Activated naive CD8-positive, alpha-beta T cell (primary cell): Measurements from ENCODE around the gene PPFIBP1.

Experiments
- H3K27ac Mint-ChIP-seq: one replicate; pipeline ENCODE4 v1.8.0; 2021; ENCODE audit warnings: mixed read lengths
- H3K27me3 Mint-ChIP-seq: one replicate; pipeline ENCODE4 v1.8.0; 2021; ENCODE audit warnings: mixed read lengths
- H3K36me3 Mint-ChIP-seq: one replicate; pipeline ENCODE4 v1.8.0; 2021; ENCODE audit warnings: mixed read lengths
- H3K4me1 Mint-ChIP-seq: one replicate; pipeline ENCODE4 v1.8.0; 2021; ENCODE audit warnings: low read depth, mixed read lengths
- H3K4me3 Mint-ChIP-seq: one replicate; pipeline ENCODE4 v1.8.0; 2021; ENCODE audit warnings: mild to moderate bottlenecking, mixed read lengths
- H3K9me3 Mint-ChIP-seq: one replicate; pipeline ENCODE4 v1.8.0; 2021; ENCODE audit warnings: low read depth, mixed read lengths

Gene PPFIBP1

DNA sequence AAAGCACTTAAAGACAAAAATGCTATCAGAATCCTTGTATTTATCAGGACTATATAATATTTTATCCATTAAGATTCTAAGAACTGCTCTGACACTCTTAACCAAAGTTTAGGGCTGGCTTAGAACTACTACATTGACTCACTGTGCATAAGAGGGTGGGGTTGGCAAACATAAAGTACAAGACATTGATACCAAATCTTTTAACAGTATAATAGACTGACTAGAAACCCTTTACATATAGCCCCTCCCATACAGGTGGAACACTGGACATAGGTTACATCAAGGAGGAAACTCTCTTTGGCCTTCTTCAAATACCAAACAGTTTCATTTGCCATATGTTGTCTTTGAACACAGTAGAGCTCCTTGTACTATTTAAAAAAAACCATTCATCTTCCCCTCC is 156.6 kb downstream of the PPFIBP1 start:
- peaks cover 20% of the 10 kb centered on the region for H3K36me3 Mint-ChIP-seq
- H3K4me3 Mint-ChIP-seq: no peak overlapping the region
- no peaks in the 10 kb centered on the region for H3K27me3 Mint-ChIP-seq
- H3K4me1 Mint-ChIP-seq: no peaks in the 10 kb centered on the region
- no peaks in the 10 kb centered on the region for H3K9me3 Mint-ChIP-seq
- no peak overlapping the region for H3K27ac Mint-ChIP-seq

DNA sequence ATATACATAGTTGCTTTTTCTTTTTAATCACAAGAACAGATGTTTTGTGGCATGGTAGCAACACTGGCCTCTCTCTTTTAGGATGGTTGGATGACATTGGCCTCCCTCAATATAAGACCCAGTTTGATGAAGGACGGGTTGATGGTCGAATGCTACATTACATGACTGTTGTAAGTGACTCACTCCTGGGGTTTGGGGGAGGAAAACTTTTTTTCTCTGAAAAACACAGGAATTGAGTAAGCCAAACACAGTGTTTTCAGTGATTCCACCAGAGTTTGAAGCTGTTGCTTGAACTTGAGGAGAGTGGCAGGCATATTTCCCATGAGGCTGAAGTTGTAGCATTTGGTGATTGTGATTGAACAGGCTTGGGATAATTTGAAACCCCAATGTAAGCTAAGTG is 158.5 kb downstream of the PPFIBP1 start:
- no peaks in the 10 kb centered on the region for H3K9me3 Mint-ChIP-seq
- H3K36me3 Mint-ChIP-seq: peaks cover 14% of the 10 kb centered on the region
- no peaks in the 10 kb centered on the region for H3K27me3 Mint-ChIP-seq
- H3K4me3 Mint-ChIP-seq: no peak overlapping the region
- H3K4me1 Mint-ChIP-seq: no peaks in the 10 kb centered on the region
- no peak overlapping the region for H3K27ac Mint-ChIP-seq

DNA sequence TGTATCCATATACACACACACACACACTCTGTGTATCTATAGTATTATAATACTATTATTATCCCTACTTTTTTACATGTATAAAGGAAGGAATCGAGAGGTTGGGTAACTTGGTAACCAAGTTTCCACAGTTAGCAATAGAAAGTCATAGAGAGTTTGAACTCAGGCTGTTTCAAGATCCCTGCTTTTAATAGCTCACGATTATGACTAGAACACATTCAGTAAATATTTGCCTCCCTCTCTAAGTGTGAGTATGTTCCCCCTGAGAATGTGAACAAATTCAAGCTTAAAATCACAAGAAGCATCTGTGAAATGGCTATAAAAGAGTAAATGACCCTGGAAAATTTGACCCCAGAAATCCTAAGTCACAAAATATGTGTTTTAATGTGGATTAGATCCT is 161.3 kb downstream of the PPFIBP1 start:
- no peak overlapping the region for H3K27ac Mint-ChIP-seq
- no peak overlapping the region for H3K4me3 Mint-ChIP-seq
- H3K4me1 Mint-ChIP-seq: no peaks in the 10 kb centered on the region
- H3K9me3 Mint-ChIP-seq: no peaks in the 10 kb centered on the region
- no peaks in the 10 kb centered on the region for H3K27me3 Mint-ChIP-seq
- H3K36me3 Mint-ChIP-seq: peaks cover 11% of the 10 kb centered on the region

DNA sequence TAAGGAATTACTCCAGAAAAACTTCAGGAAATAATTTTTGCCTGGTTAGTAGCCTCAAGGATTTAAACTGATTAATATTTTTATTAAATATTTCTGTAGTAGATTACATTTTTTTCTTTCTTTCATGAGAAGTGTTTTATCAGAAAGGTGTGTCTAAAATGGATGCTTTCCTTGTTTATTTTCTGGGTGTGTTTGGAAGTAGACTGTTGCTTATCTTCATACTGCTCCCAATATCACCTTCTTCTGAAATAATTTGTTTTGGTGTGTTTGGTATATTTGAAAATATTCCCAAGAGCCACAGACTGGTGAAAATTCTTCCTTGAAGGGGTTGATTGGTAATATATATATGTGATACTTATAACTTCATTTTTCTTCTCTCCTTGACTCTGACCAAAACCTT is 162.1 kb downstream of the PPFIBP1 start:
- no peak overlapping the region for H3K4me3 Mint-ChIP-seq
- H3K4me1 Mint-ChIP-seq: no peaks in the 10 kb centered on the region
- no peaks in the 10 kb centered on the region for H3K9me3 Mint-ChIP-seq
- H3K27ac Mint-ChIP-seq: no peak overlapping the region
- no peaks in the 10 kb centered on the region for H3K27me3 Mint-ChIP-seq
- peaks cover 10% of the 10 kb centered on the region for H3K36me3 Mint-ChIP-seq

DNA sequence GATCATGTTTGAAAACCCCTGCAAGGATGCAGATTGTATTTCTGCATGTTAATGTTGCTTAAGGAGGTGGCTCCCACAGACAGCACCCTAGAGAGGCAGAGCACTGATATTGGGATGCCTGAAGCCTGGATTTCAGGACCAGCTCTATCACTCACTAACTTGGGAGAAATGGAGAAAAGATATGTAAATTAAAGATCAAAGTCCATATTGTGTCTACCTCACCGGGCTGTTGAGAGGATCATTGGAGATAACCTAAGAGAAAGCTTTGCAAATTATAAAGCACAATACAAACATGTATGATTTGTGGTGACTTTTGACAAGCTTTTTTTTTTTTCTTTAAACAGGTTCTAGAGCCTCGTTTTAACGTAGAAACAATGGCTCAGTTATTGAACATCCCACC is 164.7 kb downstream of the PPFIBP1 start:
- Mint-ChIP-seq H3K4me1 (no peaks in the 10 kb centered on the region), H3K9me3 (no peaks in the 10 kb centered on the region), H3K36me3 (peaks cover 13% of the 10 kb centered on the region), H3K27ac (no peak overlapping the region), H3K4me3 (no peak overlapping the region), H3K27me3 (no peaks in the 10 kb centered on the region)

DNA sequence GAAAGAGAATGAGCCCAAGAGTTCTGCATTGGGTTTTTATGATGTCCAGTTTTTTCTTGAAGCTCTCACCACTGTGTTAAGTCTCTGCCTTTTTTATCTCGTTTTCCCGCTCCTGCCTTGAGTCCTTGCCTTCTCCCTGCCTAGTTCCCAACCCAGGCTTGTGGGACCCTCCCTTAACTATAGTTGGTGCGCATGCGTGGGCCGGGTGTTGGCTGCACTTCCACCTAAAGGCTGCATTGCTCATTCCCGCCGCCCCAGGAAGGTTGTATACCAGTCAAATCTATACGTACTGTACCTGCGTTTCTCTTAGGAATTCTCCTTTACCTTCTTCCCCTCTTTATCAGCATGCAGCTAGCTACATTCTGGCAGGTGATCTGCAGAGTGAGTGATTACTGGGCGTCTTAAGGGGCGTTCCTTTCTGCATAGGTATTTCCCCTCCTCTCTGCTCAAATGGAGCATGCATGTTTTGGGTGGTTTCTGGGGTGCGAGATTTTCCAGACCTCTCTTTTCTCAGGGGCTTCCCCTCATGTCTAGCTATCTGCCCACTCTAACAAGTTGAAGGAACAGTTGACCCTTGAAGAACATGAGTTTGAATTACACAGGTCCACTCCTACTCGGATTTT is 165.7 kb downstream of the PPFIBP1 start:
- Mint-ChIP-seq H3K36me3 (peaks cover 13% of the 10 kb centered on the region), H3K4me3 (no peak overlapping the region), H3K27me3 (no peaks in the 10 kb centered on the region), H3K27ac (no peak overlapping the region), H3K9me3 (no peaks in the 10 kb centered on the region), H3K4me1 (no peaks in the 10 kb centered on the region)

DNA sequence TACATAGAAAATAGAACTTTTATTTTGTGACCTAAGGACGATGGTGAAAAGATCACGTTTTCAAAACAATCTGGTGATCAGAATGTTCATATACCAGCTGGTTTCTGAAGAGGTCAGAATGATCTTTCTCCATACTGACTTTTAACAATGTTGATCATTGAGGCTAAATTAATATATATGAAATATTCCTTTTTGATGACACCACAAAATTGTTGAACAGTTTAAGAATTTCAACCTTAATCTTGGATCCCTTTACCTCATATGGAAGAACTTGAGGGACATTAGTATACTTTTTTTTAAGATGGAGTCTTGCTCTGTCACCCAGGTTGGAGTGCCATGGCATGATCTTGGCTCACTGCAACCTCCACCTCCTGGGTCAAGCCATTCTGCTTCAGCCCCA is 169.4 kb downstream of the PPFIBP1 start:
- H3K9me3 Mint-ChIP-seq: no peaks in the 10 kb centered on the region
- no peaks in the 10 kb centered on the region for H3K4me1 Mint-ChIP-seq
- no peak overlapping the region for H3K27ac Mint-ChIP-seq
- H3K36me3 Mint-ChIP-seq: peaks cover 14% of the 10 kb centered on the region
- no peak overlapping the region for H3K4me3 Mint-ChIP-seq
- no peaks in the 10 kb centered on the region for H3K27me3 Mint-ChIP-seq

DNA sequence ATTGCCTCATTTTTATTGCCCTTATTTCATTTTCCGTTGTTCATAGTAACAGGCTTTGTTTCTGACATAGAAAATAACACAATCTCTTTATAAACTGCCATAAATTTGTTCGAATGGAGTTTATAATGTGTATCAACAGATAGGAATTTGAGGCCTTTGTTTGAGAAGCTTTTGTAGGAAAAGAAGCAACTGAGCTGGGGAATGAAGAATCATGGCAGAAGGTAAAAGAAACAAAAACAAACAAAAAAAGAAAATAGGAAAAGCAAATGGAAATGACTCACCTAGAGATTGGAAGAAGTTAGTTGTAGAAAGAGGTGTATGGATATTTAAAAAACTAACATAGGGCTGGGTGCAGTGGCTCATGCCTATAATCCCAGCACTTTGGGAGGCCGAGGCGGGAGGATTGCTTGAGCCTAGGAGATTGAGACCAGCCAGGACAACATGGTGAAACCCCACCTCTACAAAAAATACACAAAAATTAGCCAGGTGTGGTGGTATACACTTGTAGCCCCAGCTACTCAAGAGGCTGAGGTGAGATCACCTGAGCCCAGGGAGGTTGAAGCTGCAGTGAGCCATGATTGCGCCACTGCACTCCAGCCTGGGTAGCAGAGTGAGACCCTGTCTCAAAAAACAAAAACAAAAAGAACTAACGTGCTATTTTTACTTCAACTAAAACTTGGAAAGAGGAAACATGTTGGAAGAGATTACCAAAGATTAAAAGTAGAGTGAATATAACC is 171.7 kb downstream of the PPFIBP1 start:
- Mint-ChIP-seq H3K27me3 (peaks cover 2% of the 10 kb centered on the region), H3K4me3 (no peak overlapping the region), H3K4me1 (no peaks in the 10 kb centered on the region), H3K9me3 (no peaks in the 10 kb centered on the region), H3K27ac (no peak overlapping the region), H3K36me3 (peaks cover 12% of the 10 kb centered on the region)

DNA sequence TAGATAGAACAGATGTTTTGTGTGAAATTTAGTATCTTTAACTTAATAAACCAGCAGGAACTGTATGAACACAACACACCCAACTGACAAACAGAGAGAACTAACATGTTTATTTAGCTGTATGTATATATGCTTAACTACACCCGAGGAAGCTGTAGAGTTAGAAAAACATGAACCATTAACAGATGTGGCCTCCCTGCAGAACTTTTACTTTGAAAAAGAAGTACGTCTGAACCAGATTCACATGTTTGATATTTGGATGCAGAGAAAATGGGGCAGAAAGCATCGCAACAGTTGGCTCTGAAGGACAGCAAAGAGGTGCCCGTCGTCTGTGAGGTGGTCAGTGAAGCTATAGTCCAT is 172.3 kb downstream of the PPFIBP1 start, which contains the start of gene REP15:
Gene REP15 (plus strand): TSS at position 155 of the 360 bp plus-strand sequence. CDS start 116 bp downstream, at position 271.
- peaks cover 4% of the 10 kb centered on the region for H3K27me3 Mint-ChIP-seq
- H3K4me1 Mint-ChIP-seq: no peaks in the 10 kb centered on the region
- no peak within 1 kb of the TSS for H3K4me3 Mint-ChIP-seq
- H3K9me3 Mint-ChIP-seq: no peaks in the 10 kb centered on the region
- H3K27ac Mint-ChIP-seq: no peak within 1 kb of the TSS
- peaks cover 12% of the 10 kb centered on the region for H3K36me3 Mint-ChIP-seq

DNA sequence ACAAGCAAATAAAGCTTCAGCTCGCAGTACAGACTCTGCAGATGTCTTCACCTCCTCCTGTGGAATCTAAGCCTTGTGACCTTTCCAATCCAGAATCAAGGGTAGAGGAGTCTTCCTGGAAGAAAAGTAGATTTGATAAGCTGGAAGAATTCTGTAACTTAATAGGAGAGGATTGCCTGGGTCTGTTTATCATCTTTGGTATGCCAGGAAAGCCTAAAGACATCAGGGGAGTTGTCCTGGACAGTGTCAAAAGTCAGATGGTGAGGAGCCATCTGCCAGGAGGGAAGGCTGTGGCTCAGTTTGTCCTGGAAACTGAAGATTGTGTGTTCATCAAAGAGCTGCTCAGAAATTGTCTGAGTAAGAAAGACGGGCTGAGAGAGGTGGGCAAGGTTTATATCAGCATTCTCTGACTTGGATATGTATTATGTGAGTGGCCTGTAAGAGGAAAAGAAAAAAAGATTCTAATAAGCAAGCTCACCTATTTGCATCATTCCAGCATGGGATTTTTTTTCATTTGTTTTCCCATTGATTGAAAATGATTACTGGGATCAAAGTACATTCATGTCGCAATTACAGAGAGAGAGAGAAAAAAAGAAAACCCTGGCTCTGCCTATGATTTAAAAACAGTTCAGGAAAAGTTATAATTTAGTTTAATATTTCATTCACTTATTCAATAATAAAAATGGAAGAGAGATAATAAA is 173.0 kb downstream of the PPFIBP1 start:
- H3K27me3 Mint-ChIP-seq: peaks cover 5% of the 10 kb centered on the region
- no peak overlapping the region for H3K4me3 Mint-ChIP-seq
- H3K36me3 Mint-ChIP-seq: peaks cover 8% of the 10 kb centered on the region
- no peaks in the 10 kb centered on the region for H3K9me3 Mint-ChIP-seq
- H3K4me1 Mint-ChIP-seq: no peaks in the 10 kb centered on the region
- no peak overlapping the region for H3K27ac Mint-ChIP-seq

DNA sequence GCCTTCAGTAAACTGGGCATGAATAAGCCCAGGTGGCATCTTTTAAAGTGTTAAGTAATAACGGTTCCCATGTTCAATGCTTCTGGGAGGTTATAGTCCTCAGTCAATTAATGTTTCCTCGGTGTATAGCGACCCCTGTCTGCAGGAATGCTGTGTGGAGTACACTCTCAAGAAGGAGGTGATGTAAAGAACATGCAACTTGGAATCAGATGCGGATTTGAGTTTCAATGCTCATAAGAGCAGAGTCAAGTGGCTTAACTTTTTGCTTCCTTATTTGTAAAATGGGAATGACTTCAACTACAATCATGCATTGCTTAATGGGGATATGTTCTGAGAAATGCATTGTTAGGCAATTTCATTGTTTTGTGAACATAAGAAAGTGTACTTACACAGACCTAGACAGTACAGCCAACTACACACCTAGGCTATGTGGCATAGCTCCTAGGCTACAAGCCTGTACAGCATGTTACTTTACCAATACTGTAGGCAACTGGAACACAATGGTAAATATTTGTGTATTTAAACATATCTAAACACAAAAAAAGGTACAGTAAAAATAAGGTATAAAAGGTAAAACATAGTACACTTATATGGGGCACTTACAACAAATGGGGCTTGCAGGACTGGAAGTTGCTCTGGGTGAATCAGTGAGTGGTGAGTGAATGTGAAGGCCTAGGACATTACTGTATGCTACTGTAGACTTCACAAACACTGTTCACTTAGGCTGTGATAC is 179.9 kb downstream of the PPFIBP1 start:
- no peaks in the 10 kb centered on the region for H3K4me1 Mint-ChIP-seq
- H3K27ac Mint-ChIP-seq: no peak overlapping the region
- no peaks in the 10 kb centered on the region for H3K36me3 Mint-ChIP-seq
- peaks cover 5% of the 10 kb centered on the region for H3K27me3 Mint-ChIP-seq
- no peak overlapping the region for H3K4me3 Mint-ChIP-seq
- no peaks in the 10 kb centered on the region for H3K9me3 Mint-ChIP-seq

DNA sequence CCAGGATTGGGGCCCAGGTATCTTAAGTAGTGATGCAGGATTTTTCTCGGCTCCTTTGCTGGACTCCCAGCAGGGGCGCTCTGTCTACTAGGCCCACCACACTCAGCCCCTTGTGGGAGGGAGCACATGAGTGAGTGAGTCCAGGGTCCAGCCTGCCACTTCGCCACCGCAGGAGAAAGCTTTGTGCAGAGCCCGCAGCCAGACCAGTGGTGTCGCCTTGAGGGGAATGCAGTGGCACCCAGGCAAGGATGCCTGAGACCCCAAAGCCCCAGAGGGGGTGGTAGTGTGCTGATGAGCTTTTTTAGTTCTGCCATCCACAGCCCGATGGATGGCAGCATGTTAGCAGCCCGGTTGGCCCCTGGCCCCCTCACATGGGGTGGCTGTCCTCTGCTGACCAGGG is 181.3 kb downstream of the PPFIBP1 start:
- Mint-ChIP-seq H3K27ac (no peak overlapping the region), H3K9me3 (no peaks in the 10 kb centered on the region), H3K4me3 (no peak overlapping the region), H3K27me3 (peaks cover 4% of the 10 kb centered on the region), H3K36me3 (no peaks in the 10 kb centered on the region), H3K4me1 (peaks cover under 1% of the 10 kb centered on the region)

DNA sequence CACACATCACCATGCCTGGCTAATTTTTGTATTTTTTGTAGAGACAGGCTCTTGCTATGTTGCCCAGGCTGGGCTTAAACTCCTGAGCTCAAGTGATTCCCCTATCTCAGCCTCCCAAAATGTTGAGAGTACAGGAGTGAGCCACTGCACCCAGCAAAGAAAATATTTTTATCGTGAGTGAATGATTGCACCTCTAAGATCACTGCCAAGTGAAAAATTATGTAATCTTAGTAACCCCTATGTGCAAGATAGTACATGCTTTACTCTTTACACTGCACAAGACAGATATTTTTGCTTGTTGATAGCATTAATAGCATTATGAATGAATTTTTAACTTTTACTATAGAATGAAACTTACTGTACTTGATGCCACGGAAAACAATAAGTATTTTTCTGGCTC is 183.2 kb downstream of the PPFIBP1 start:
- Mint-ChIP-seq H3K4me3 (no peak overlapping the region), H3K27me3 (no peaks in the 10 kb centered on the region), H3K36me3 (peaks cover 4% of the 10 kb centered on the region)

DNA sequence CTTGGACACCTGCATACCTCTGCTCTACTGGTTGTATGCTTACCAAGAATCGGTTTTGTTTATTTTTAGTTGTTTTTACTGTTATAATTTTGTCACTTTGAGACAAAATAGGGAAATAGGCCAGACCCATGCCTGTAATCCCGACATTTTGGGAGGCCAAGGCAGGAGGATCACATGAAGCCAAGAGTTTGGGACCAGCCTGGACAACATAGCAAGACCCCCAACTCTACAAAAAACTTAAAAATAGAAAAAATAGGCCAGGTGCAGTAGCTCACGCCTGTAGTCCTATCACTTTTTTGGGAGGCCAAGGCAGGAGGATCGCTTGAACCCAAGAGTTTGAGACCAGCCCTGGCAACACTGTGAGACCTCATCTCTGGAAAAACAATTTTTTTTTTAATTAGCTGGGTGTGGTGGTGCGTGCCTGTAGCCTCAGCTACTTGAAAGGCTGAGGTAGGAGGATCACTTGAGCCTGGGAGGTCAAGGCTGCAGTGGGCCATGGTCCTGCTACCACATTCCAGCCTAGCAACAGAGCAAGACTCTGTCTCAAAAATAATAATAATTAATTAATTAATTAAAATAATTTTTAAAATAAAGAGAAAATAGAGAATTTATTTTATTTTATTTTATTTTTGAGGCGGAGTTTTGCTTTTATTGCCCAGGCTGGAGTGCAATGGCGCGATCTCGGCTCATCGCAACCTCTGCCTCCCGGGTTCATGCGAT is 185.4 kb downstream of the PPFIBP1 start:
- Mint-ChIP-seq H3K27me3 (no peaks in the 10 kb centered on the region), H3K4me1 (peaks cover 29% of the 10 kb centered on the region), H3K36me3 (peaks cover 10% of the 10 kb centered on the region), H3K4me3 (peak overlapping the region; percentile 99), H3K27ac (peak overlapping the region; percentile 16), H3K9me3 (no peaks in the 10 kb centered on the region)

More for the DNA sequence above, 183.2 kb downstream of the PPFIBP1 start:
- Mint-ChIP-seq H3K9me3 (no peaks in the 10 kb centered on the region), H3K27ac (no peak overlapping the region), H3K4me1 (peaks cover 12% of the 10 kb centered on the region)
